Stimulated activated CD8-positive, alpha-beta memory T cell treated with anti-CD3 and anti-CD28 coated beads, Interleukin-2, amount 100 ng/mL, for 1 hour (primary cell): ENCODE results near the gene SNX33.

Source experiments
- DNase-seq, 2 donors: peaks; one replicate each; pipeline ENCODE4 v3.0.0-alpha.2; 2020; ENCODE audit warnings: low read depth in 2 of 2

The SNX33 gene

GRCh38 chr15:75641603-75642002 lies 6.1 kb upstream of the SNX33 start:
- no peak for DNase-seq

- DNase-seq: no peak
Measured at GRCh38 chr15:75644376-75644775, 3.3 kb upstream of the SNX33 start.

- DNase-seq: no peak
Measured at GRCh38 chr15:75646112-75646943, 1.4 kb upstream of the SNX33 start.

- DNase-seq: no peak
Measured at GRCh38 chr15:75646944-75647364, 758 bp upstream of the SNX33 start.

GRCh38 chr15:75648156-75649000 lies 666 bp downstream of the SNX33 start:
- no peak for DNase-seq

GRCh38 chr15:75649045-75649761 lies 1.5 kb downstream of the SNX33 start:
- DNase-seq: no peak

GRCh38 chr15:75649848-75650247 lies 2.1 kb downstream of the SNX33 start:
- DNase-seq: no peak

GRCh38 chr15:75650908-75651809 lies 3.4 kb downstream of the SNX33 start:
- no peak for DNase-seq

- no peak for DNase-seq
Measured at GRCh38 chr15:75651810-75652543, 4.3 kb downstream of the SNX33 start.

- DNase-seq: no peak
Measured at GRCh38 chr15:75653347-75653913, 5.7 kb downstream of the SNX33 start.

- no peak for DNase-seq
Measured at GRCh38 chr15:75654201-75654907, 6.6 kb downstream of the SNX33 start.

- DNase-seq: no peak
Measured at GRCh38 chr15:75655931-75656330, 8.2 kb downstream of the SNX33 start.

- DNase-seq: no peak
Measured at GRCh38 chr15:75656331-75656730, 8.6 kb downstream of the SNX33 start.

- no peak for DNase-seq
Measured at GRCh38 chr15:75656813-75657212, 9.1 kb downstream of the SNX33 start.

GRCh38 chr15:75659141-75659771 lies 11.5 kb downstream of the SNX33 start:
- no peak for DNase-seq

GRCh38 chr15:75659928-75660645 lies 12.4 kb downstream of the SNX33 start:
- no peak for DNase-seq

- DNase-seq: no peak
Measured at GRCh38 chr15:75661100-75661755, 13.5 kb downstream of the SNX33 start.

- no peak for DNase-seq
Measured at GRCh38 chr15:75661756-75662140, 14.0 kb downstream of the SNX33 start.
